Osteoblast (primary cell): ENCODE data around the gene CDH11. TPM values are rescaled to one million over a fixed set of nuclear protein-coding genes. Genes with fewer than 3 reads are reported as not detected.

Experiments used
- DNase-seq: peaks from one replicate; pipeline ENCODE4 v3.0.0; 2011; ENCODE audit warnings: low spot score, mixed read lengths; ENCODE audit not compliant: insufficient read length; ENCODE audit errors: missing footprints
- H2AFZ ChIP-seq: 2 replicates; pipeline ENCODE4 v1.6.0; 2011; ENCODE audit warnings: mild to moderate bottlenecking, low read length
- H3K27ac ChIP-seq: 2 replicates; pipeline ENCODE4 v1.5.1; 2011; ENCODE audit warnings: mild to moderate bottlenecking, low read depth, low read length, moderate library complexity
- H3K27me3 ChIP-seq: 2 replicates; pipeline ENCODE4 v1.6.0; 2012; ENCODE audit warnings: mild to moderate bottlenecking, control low read depth, inconsistent platforms, low read length, moderate library complexity; ENCODE audit not compliant: insufficient read depth
- H3K36me3 ChIP-seq: 2 replicates; pipeline ENCODE4 v1.5.1; 2011; ENCODE audit warnings: mild to moderate bottlenecking, low read length, control low read depth, moderate library complexity; ENCODE audit not compliant: insufficient read depth
- H3K4me1 ChIP-seq: 2 replicates; pipeline ENCODE4 v1.5.1; 2011; ENCODE audit warnings: mild to moderate bottlenecking, low read length, control low read depth, moderate library complexity; ENCODE audit not compliant: insufficient read depth
- H3K4me2 ChIP-seq: 2 replicates; pipeline ENCODE4 v1.6.0; 2011; ENCODE audit warnings: mild to moderate bottlenecking, low read length; ENCODE audit not compliant: insufficient read depth
- H3K4me3 ChIP-seq: fragments of 200-600 bp; sonication (generic); 3 replicates; pipeline ENCODE4 v1.5.1; 2012; ENCODE audit warnings: mild to moderate bottlenecking, low read length, inconsistent platforms; ENCODE audit not compliant: insufficient read depth
- H3K79me2 ChIP-seq: 2 replicates; pipeline ENCODE4 v1.6.0; 2012; ENCODE audit warnings: mild to moderate bottlenecking, low read length, control low read depth, inconsistent platforms; ENCODE audit not compliant: insufficient read depth
- H3K9me3 ChIP-seq: 2 replicates; pipeline ENCODE4 v1.5.1; 2011; ENCODE audit warnings: low read depth, low read length, control low read depth
- H4K20me1 ChIP-seq: 2 replicates; pipeline ENCODE4 v1.6.0; 2012; ENCODE audit warnings: mild to moderate bottlenecking, low read length, control low read depth; ENCODE audit not compliant: insufficient read depth
- CTCF ChIP-seq: IDR thresholded peaks from 2 replicates; pipeline ENCODE4 v1.5.1; 2011; ENCODE audit warnings: mild to moderate bottlenecking, low read depth, low read length, moderate library complexity; ENCODE audit errors: extremely low read depth
- total RNA-seq: library from RNA; depleted of rRNA; stranded (reverse); fragments of >200 nt; gene quantifications from 2 replicates; pipeline ENCODE4 v1.2.3, GENCODE V29; 2012

CDH11 gene
- total RNA-seq, 1 donor, result 1,116 TPM

- no peak overlapping the region for H3K4me2 ChIP-seq
- no peak for TF ChIP-seq CTCF
- H3K27ac ChIP-seq, result no peak overlapping the region
- H3K36me3 ChIP-seq, result peaks cover 66% of the 10 kb centered on the region
- peaks cover 93% of the 10 kb centered on the region for H4K20me1 ChIP-seq
- H3K4me3 ChIP-seq, result no peak overlapping the region
- H3K4me1 ChIP-seq, result peaks cover 45% of the 10 kb centered on the region
- H3K27me3 ChIP-seq, result no peaks in the 10 kb centered on the region
- H3K9me3 ChIP-seq, result no peaks in the 10 kb centered on the region
- DNase-seq, result no peak
- H3K79me2 ChIP-seq, result peaks cover 100% of the 10 kb centered on the region
- H2AFZ ChIP-seq, result no peak overlapping the region
Observed at GRCh38 chr16:65113441-65113840, 8.4 kb downstream of the CDH11 start.

- peaks cover 100% of the 10 kb centered on the region for H3K79me2 ChIP-seq
- peak overlapping the region; percentile 4 for H3K4me2 ChIP-seq
- no peak overlapping the region for H3K4me3 ChIP-seq
- peaks cover 84% of the 10 kb centered on the region for H3K36me3 ChIP-seq
- H3K27ac ChIP-seq, result no peak overlapping the region
- H4K20me1 ChIP-seq, result peaks cover 96% of the 10 kb centered on the region
- no peaks in the 10 kb centered on the region for H3K9me3 ChIP-seq
- no peak overlapping the region for H2AFZ ChIP-seq
- peaks cover 23% of the 10 kb centered on the region for H3K4me1 ChIP-seq
- no peak for DNase-seq
- H3K27me3 ChIP-seq, result no peaks in the 10 kb centered on the region
- no peak for TF ChIP-seq CTCF
Observed at GRCh38 chr16:65111306-65111705, 10.6 kb downstream of the CDH11 start.

- H3K4me2 ChIP-seq, result no peak overlapping the region
- peaks cover 98% of the 10 kb centered on the region for H3K79me2 ChIP-seq
- H2AFZ ChIP-seq, result no peak overlapping the region
- H3K4me1 ChIP-seq, result peaks cover 14% of the 10 kb centered on the region
- TF ChIP-seq CTCF, result no peak
- no peak overlapping the region for H3K27ac ChIP-seq
- no peaks in the 10 kb centered on the region for H3K27me3 ChIP-seq
- no peaks in the 10 kb centered on the region for H3K9me3 ChIP-seq
- H4K20me1 ChIP-seq, result peaks cover 90% of the 10 kb centered on the region
- H3K4me3 ChIP-seq, result no peak overlapping the region
- peaks cover 59% of the 10 kb centered on the region for H3K36me3 ChIP-seq
- no peak for DNase-seq
Observed at GRCh38 chr16:65106757-65107156, 15.1 kb downstream of the CDH11 start.

- Histone ChIP-seq H3K4me3 (no peak overlapping the region), H3K27ac (no peak overlapping the region), H4K20me1 (peaks cover 85% of the 10 kb centered on the region), H3K4me2 (no peak overlapping the region), H3K4me1 (peaks cover 6% of the 10 kb centered on the region), H2AFZ (no peak overlapping the region), H3K36me3 (peaks cover 60% of the 10 kb centered on the region), H3K9me3 (no peaks in the 10 kb centered on the region), H3K27me3 (no peaks in the 10 kb centered on the region), H3K79me2 (peaks cover 98% of the 10 kb centered on the region)
- DNase-seq, result no peak
- TF ChIP-seq CTCF, result no peak
Observed at GRCh38 chr16:65105171-65105570, 16.7 kb downstream of the CDH11 start.
